ENCODE data around the gene MGAT4B.

Gene MGAT4B

DNA sequence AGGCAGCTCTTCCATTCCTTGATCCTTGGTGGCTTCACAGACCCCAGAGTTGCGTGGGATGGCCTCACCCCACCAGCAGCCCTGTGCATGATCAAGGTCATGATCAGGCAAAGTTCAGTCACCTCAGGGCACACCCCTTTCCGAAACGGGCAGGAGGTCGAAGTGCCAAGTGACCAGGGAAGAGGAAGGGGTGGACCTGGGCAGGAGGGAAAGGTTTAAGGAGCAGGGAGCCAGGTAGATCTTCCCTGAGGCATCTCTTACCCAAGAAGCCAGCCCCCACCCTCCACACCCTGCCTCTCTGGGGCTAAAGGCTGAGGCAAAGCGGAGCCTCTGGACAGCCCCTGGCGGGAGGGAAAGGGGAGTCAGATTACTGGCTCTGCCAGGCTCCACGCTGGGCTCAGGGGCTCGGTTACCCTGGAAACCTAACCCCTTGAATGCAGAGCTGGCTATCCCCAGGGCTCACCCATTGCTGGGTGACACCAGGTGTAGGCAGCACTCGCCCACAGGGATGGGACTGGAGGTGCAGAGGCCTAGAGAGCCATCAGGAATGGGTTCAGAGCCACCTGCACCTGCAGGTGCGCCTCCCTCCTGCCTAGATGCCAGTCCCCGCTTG, 3.6 kb downstream of the MGAT4B start:
- H4K8ac ChIP-seq (ENCODE audit: low read depth, low read length) = no peak overlapping the region
- no peak overlapping the region for H2AK5ac ChIP-seq (ENCODE audit: low read length)
- H3K36me3 ChIP-seq (ENCODE audit: control insufficient read depth, insufficient read depth, low read length) = peaks cover 3% of the 10 kb centered on the region
- H3K4me3 ChIP-seq (ENCODE audit: low read length) = no peak overlapping the region
- peaks cover 6% of the 10 kb centered on the region for H3K79me2 ChIP-seq (ENCODE audit: control insufficient read depth, insufficient read depth, low read length)
- peaks cover 5% of the 10 kb centered on the region for H3K79me1 ChIP-seq (ENCODE audit: low read length)
- H3K27ac ChIP-seq (ENCODE audit: low read depth, low read length) = no peak overlapping the region
- H3K18ac ChIP-seq (ENCODE audit: low read length) = no peak overlapping the region
- no peak overlapping the region for H3K9ac ChIP-seq (ENCODE audit: low read length)
- no peaks in the 10 kb centered on the region for H3K27me3 ChIP-seq (ENCODE audit: insufficient read depth, low read length, poor library complexity)
- peak overlapping the region; percentile 25 for H3K56ac ChIP-seq (ENCODE audit: low read length)
- no peak overlapping the region for H2BK120ac ChIP-seq (ENCODE audit: low read depth, low read length)
- no peak overlapping the region for H3K4me2 ChIP-seq (ENCODE audit: low read length)
- H2BK15ac ChIP-seq (replicated peaks; ENCODE audit: low read depth) = no peak overlapping the region
- H4K5ac ChIP-seq (ENCODE audit: low read length) = no peak overlapping the region
- no peak overlapping the region for H2BK5ac ChIP-seq (ENCODE audit: low read length)
- H3K4me1 ChIP-seq (ENCODE audit: control insufficient read depth, low read depth, low read length) = peaks cover 4% of the 10 kb centered on the region
- H3K4ac ChIP-seq (ENCODE audit: low read depth, low read length) = no peak overlapping the region
- DNase-seq = no peak
- WGBS (ENCODE audit: extremely low coverage, insufficient coverage, low lambda C conversion rate) = no CpG with 5 or more reads among the region's 11 CpGs
- peak overlapping the region; percentile 45 for H3K23ac ChIP-seq (ENCODE audit: low read length)

DNA sequence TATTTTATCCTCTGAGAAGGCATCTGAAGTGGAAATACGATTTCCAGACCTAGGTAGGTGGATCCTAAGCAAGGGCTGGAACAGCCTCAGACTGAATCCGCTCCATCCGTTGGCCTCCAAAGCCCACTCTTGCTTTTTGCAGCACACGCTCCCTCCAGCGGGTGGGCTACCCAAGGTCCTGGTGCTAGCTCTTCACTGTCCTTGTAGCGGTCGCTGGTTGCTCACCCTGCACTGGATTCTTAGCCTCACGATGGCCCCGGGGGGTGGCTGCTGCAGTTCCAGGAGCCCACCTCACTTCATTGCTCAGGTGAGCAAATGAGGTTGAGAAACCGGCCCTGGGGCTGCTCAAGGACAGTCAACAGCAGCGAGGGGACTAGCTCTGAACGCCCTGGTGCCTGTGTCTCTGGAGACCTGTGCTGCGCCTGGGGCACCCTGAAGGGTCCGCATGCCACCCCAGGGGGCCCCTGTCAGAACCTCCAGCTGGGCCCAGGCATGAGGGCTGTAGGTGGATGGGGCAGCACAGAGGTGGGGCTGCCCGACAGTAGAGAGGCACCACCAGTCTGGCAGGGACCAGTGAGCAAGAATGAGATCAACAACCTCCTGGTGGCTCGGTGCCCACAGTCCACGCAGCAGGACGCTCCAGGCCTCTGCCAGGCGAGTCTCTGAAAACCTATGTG, 4.3 kb downstream of the MGAT4B start:
- Histone ChIP-seq H3K79me1 (ENCODE audit: low read length) (peaks cover 5% of the 10 kb centered on the region), H3K56ac (ENCODE audit: low read length) (no peak overlapping the region), H3K4me3 (ENCODE audit: low read length) (no peak overlapping the region), H3K27me3 (ENCODE audit: insufficient read depth, low read length, poor library complexity) (no peaks in the 10 kb centered on the region), H2BK15ac (replicated peaks; ENCODE audit: low read depth) (no peak overlapping the region), H2AK5ac (ENCODE audit: low read length) (no peak overlapping the region), H2BK120ac (ENCODE audit: low read depth, low read length) (no peak overlapping the region), H4K5ac (ENCODE audit: low read length) (no peak overlapping the region), H3K36me3 (ENCODE audit: control insufficient read depth, insufficient read depth, low read length) (peaks cover 3% of the 10 kb centered on the region), H3K4me1 (ENCODE audit: control insufficient read depth, low read depth, low read length) (peaks cover 4% of the 10 kb centered on the region), H3K23ac (ENCODE audit: low read length) (no peak overlapping the region), H3K4me2 (ENCODE audit: low read length) (no peak overlapping the region), H2BK5ac (ENCODE audit: low read length) (no peak overlapping the region), H3K27ac (ENCODE audit: low read depth, low read length) (no peak overlapping the region), H3K18ac (ENCODE audit: low read length) (no peak overlapping the region), H3K4ac (ENCODE audit: low read depth, low read length) (no peak overlapping the region), H3K79me2 (ENCODE audit: control insufficient read depth, insufficient read depth, low read length) (peaks cover 6% of the 10 kb centered on the region), H3K9ac (ENCODE audit: low read length) (no peak overlapping the region), H4K8ac (ENCODE audit: low read depth, low read length) (no peak overlapping the region)
- no CpG with 5 or more reads among the region's 19 CpGs for WGBS (ENCODE audit: extremely low coverage, insufficient coverage, low lambda C conversion rate)
- DNase-seq = no peak

DNA sequence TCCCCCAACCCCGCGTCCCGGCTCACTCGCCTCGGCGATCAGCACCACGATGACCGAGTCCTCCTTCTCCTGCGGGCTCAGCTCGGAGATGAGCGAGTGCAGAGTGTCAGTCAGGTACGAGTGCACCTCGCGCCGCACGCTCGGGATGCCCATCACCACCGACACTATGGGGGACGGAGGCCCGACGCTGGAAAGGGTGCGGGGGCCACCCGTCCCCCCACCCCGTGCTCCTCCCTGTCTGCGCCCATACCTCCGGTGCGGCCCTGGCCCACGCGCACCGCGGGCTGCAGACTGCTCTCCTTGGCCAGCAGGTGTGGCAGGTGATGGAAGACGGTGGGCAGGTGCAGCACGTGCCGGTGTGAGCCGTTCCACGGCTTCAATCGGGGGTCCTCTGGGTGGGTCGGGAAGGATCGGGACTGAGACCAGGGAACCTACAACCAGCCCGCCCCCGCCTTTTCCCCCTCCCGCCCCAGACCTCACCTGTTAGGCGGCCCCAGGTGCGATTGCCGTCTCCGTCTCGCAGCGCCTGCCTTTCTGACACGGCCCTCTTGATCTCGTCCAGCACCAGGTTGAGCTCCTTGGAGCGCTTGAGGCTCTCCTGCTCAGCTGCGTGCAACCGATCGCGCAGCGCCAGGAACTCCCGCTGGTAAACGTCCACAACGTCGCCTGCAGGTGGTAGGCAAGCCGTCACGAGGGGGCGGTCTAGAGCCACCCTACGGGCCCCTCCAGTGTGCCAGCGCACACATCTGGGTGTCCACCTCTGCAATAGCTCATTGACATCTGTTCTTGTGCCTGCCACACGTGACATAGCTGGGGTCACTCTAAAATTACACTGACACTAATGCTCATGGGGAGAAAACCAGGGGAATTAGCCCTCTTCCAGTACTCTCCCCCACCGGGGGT, 5.1 kb downstream of the MGAT4B start:
- no peak overlapping the region for H2AK5ac ChIP-seq (ENCODE audit: low read length)
- H3K4me1 ChIP-seq (ENCODE audit: control insufficient read depth, low read depth, low read length) = peaks cover 4% of the 10 kb centered on the region
- H3K4me2 ChIP-seq (ENCODE audit: low read length) = no peak overlapping the region
- DNase-seq = peak; percentile 69
- no peak overlapping the region for H2BK5ac ChIP-seq (ENCODE audit: low read length)
- H3K4me3 ChIP-seq (ENCODE audit: low read length) = no peak overlapping the region
- no peak overlapping the region for H3K9ac ChIP-seq (ENCODE audit: low read length)
- no peak overlapping the region for H2BK120ac ChIP-seq (ENCODE audit: low read depth, low read length)
- no peak overlapping the region for H4K8ac ChIP-seq (ENCODE audit: low read depth, low read length)
- no peak overlapping the region for H3K18ac ChIP-seq (ENCODE audit: low read length)
- H3K27ac ChIP-seq (ENCODE audit: low read depth, low read length) = no peak overlapping the region
- no CpG with 5 or more reads among the region's 67 CpGs for WGBS (ENCODE audit: extremely low coverage, insufficient coverage, low lambda C conversion rate)
- peaks cover 5% of the 10 kb centered on the region for H3K79me1 ChIP-seq (ENCODE audit: low read length)
- H3K56ac ChIP-seq (ENCODE audit: low read length) = no peak overlapping the region
- H3K23ac ChIP-seq (ENCODE audit: low read length) = no peak overlapping the region
- no peak overlapping the region for H2BK15ac ChIP-seq (replicated peaks; ENCODE audit: low read depth)
- H3K4ac ChIP-seq (ENCODE audit: low read depth, low read length) = no peak overlapping the region
- H3K79me2 ChIP-seq (ENCODE audit: control insufficient read depth, insufficient read depth, low read length) = peaks cover 6% of the 10 kb centered on the region
- H3K27me3 ChIP-seq (ENCODE audit: insufficient read depth, low read length, poor library complexity) = no peaks in the 10 kb centered on the region
- peaks cover 3% of the 10 kb centered on the region for H3K36me3 ChIP-seq (ENCODE audit: control insufficient read depth, insufficient read depth, low read length)
- H4K5ac ChIP-seq (ENCODE audit: low read length) = no peak overlapping the region

DNA sequence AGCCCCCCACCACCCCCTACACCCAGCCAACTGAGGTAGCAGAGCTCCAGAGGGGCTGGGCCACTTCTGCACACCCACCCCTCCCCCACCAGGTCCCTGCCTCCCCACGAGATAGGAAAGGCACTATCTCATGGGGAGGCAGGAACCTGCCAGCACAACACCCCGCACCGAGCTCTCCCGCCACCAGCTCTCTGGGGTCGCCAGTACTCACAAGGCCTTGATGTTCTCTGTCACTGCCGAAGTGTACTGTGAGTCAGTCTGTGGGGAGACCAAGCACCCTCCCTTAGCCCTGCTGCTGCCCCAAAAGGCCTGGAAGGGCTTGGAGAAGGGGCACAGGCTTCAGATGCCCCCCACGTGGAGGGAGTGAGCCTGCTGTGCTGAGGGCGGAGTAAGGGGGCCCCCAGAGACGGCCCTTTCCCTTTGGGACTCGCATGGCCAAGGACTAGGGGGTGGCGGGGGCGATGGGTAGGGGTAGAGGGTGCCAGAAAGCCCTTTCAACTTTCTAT, 5.9 kb downstream of the MGAT4B start:
- Histone ChIP-seq H3K4ac (ENCODE audit: low read depth, low read length) (no peak overlapping the region), H3K4me2 (ENCODE audit: low read length) (no peak overlapping the region), H3K9ac (ENCODE audit: low read length) (no peak overlapping the region), H3K27me3 (ENCODE audit: insufficient read depth, low read length, poor library complexity) (no peaks in the 10 kb centered on the region), H3K18ac (ENCODE audit: low read length) (no peak overlapping the region), H3K4me3 (ENCODE audit: low read length) (no peak overlapping the region), H3K79me2 (ENCODE audit: control insufficient read depth, insufficient read depth, low read length) (peaks cover 6% of the 10 kb centered on the region), H2AK5ac (ENCODE audit: low read length) (no peak overlapping the region), H3K23ac (ENCODE audit: low read length) (no peak overlapping the region), H2BK120ac (ENCODE audit: low read depth, low read length) (no peak overlapping the region), H3K56ac (ENCODE audit: low read length) (no peak overlapping the region), H3K4me1 (ENCODE audit: control insufficient read depth, low read depth, low read length) (peaks cover 4% of the 10 kb centered on the region), H4K5ac (ENCODE audit: low read length) (no peak overlapping the region), H2BK15ac (replicated peaks; ENCODE audit: low read depth) (no peak overlapping the region), H4K8ac (ENCODE audit: low read depth, low read length) (no peak overlapping the region), H3K27ac (ENCODE audit: low read depth, low read length) (no peak overlapping the region), H2BK5ac (ENCODE audit: low read length) (no peak overlapping the region), H3K36me3 (ENCODE audit: control insufficient read depth, insufficient read depth, low read length) (peaks cover 3% of the 10 kb centered on the region), H3K79me1 (ENCODE audit: low read length) (peaks cover 5% of the 10 kb centered on the region)
- no CpG with 5 or more reads among the region's 12 CpGs for WGBS (ENCODE audit: extremely low coverage, insufficient coverage, low lambda C conversion rate)
- DNase-seq = no peak

DNA sequence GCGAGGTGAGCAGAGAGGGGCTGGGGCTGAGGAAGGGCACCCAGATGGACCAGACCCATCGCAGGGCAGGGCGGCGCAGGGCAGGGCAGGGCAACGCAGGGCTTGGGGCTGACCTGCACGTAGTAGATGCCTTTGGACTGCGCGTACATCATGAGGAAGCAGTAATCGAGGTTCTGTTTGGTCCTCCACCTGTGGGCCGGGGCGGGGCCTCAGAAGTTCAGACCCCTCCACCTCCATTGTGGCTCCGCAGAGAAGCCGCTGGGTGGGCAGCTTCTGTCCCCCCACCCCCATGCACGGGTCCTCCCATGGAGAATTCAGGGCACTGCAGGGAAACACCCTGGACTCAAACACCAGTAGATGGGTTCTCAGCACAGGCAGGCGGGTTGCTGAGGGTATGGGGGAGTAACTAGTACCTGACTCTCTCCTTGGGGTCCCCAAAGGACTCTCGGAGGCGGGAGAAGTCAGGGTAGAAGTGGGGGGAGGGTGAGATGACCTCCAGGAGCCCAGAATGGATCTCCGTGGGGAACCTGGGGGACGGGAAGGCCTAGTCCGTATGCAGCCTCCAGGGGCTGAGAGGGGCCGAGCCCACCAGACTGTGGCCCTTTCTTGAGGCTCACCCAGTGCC, 6.5 kb downstream of the MGAT4B start:
- DNase-seq = no peak
- no peak overlapping the region for H4K5ac ChIP-seq (ENCODE audit: low read length)
- no peak overlapping the region for H3K4me3 ChIP-seq (ENCODE audit: low read length)
- no CpG with 5 or more reads among the region's 21 CpGs for WGBS (ENCODE audit: extremely low coverage, insufficient coverage, low lambda C conversion rate)
- H3K4ac ChIP-seq (ENCODE audit: low read depth, low read length) = no peak overlapping the region
- H3K23ac ChIP-seq (ENCODE audit: low read length) = no peak overlapping the region
- H3K56ac ChIP-seq (ENCODE audit: low read length) = no peak overlapping the region
- H4K8ac ChIP-seq (ENCODE audit: low read depth, low read length) = no peak overlapping the region
- H3K4me1 ChIP-seq (ENCODE audit: control insufficient read depth, low read depth, low read length) = peaks cover 3% of the 10 kb centered on the region
- no peak overlapping the region for H3K4me2 ChIP-seq (ENCODE audit: low read length)
- no peak overlapping the region for H2BK120ac ChIP-seq (ENCODE audit: low read depth, low read length)
- no peaks in the 10 kb centered on the region for H3K27me3 ChIP-seq (ENCODE audit: insufficient read depth, low read length, poor library complexity)
- H2AK5ac ChIP-seq (ENCODE audit: low read length) = no peak overlapping the region
- H3K36me3 ChIP-seq (ENCODE audit: control insufficient read depth, insufficient read depth, low read length) = peaks cover 3% of the 10 kb centered on the region
- peaks cover 3% of the 10 kb centered on the region for H3K79me2 ChIP-seq (ENCODE audit: control insufficient read depth, insufficient read depth, low read length)
- peaks cover 5% of the 10 kb centered on the region for H3K79me1 ChIP-seq (ENCODE audit: low read length)
- no peak overlapping the region for H2BK5ac ChIP-seq (ENCODE audit: low read length)
- no peak overlapping the region for H3K18ac ChIP-seq (ENCODE audit: low read length)
- H3K9ac ChIP-seq (ENCODE audit: low read length) = no peak overlapping the region
- no peak overlapping the region for H2BK15ac ChIP-seq (replicated peaks; ENCODE audit: low read depth)
- H3K27ac ChIP-seq (ENCODE audit: low read depth, low read length) = no peak overlapping the region
